GM21723 (cell line): ENCODE measurements around the gene UBASH3B.

ENCODE experiments used
- ATAC-seq: cut with Tn5 transposase; IDR thresholded peaks from one replicate; pipeline ENCODE4 v1.9.1; 2021; ENCODE audit warnings: mild to moderate bottlenecking, moderate library complexity; ENCODE audit not compliant: unreplicated experiment

UBASH3B gene

GRCh38 chr11:122677256-122677655 lies 21.7 kb downstream of the UBASH3B start:
- no peak for ATAC-seq

DNA sequence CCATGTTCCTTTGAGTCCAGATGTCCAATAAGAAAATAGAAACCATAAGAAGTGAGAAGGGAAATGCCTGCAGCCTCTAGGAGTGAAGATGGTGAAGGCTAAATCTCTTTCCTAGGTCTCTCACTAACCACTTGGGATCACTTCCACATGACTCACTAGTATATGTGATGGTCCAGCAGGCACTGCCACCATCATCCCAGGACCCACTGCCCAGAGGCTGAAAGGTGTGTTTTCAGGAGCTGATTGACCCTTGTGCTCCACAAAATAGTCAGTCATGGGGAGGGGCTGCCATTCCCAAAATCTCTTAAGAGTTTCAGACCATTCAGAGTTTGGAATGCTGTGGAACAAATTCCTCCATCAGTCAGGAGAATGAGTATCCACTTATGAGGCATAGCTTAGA lies 22.9 kb downstream of the UBASH3B start:
- no peak for ATAC-seq

- no peak for ATAC-seq
These were observed 23.9 kb downstream of the UBASH3B start for GRCh38 chr11:122679466-122679865.

- no peak for ATAC-seq
These were observed 25.5 kb downstream of the UBASH3B start for GRCh38 chr11:122681070-122681469.

- no peak for ATAC-seq
These were observed 26.2 kb downstream of the UBASH3B start for GRCh38 chr11:122681735-122682134.

- ATAC-seq, result no peak
These were observed 26.9 kb downstream of the UBASH3B start for GRCh38 chr11:122682464-122682863.

DNA sequence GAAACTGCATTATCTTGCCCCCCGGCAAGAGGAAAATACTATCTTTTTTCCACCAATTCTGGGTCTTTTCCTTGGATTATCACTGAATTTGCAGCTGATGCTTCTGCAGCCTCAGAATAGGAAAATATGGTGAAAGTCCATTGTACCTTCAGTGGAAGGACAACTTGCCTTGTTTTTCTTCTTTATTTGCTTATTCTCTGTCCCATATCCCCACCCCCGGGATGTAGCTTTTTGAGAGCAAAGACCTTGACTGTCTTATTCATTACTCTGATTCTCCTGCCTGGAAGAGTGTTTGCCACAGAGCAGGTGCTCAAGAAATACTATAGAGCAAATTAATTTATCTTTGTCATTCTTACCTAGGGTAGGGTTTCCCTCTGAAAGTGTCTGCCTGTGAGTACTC lies 29.5 kb downstream of the UBASH3B start:
- no peak for ATAC-seq

DNA sequence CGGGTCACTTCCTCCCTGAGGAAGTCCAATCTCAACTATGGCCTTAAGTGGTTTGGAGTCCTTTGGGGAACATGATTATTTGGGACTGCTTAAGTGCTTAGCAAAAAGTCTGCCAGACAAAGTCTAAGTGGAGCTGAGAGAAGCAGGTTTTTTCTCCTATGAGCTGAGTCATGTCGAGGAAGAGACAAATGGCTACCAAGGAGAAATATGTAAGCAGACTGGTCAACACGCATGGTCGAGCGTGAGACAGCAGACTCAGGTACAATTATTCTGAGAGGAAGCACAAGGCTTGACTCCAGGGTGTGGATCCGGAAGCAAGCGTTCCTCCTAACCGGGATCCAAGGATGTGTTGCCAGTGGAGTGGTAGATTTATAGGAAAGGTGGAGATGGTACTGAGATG lies 30.6 kb downstream of the UBASH3B start:
- ATAC-seq, result no peak

- ATAC-seq, result peak; percentile 57
These were observed 34.9 kb downstream of the UBASH3B start for GRCh38 chr11:122690384-122690783.

GRCh38 chr11:122690801-122691548 lies 35.5 kb downstream of the UBASH3B start:
- ATAC-seq, result no peak

DNA sequence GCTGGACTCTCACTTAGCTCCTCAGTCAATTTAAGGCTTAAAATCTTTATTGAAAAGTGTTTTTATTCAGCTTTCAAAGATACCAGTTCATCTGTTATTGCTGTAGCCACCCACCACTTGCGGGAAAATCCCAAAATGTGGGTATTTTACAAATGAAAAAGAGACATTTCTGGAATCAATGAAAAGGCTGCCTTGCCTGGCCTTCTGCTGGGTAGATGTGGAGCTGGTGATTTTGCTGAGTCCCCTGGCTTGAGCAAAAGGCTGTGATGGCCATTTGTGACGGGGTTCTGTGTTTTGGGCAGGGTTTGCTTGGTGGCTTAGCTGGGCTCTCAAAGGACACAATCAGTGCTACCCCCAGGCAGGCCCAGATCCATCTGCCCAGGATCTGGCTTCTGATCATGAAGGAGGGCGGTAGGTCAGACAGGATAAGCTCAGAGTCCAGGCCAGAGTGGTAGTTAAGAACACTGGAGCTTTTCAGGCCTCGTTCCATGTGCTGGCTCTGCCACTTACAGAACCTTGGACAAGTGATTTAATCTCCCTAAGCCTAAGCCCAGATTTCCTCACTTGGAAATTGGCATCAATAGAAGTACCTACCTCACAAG lies 36.1 kb downstream of the UBASH3B start:
- no peak for ATAC-seq

GRCh38 chr11:122692444-122692843 lies 36.9 kb downstream of the UBASH3B start:
- ATAC-seq, result no peak

DNA sequence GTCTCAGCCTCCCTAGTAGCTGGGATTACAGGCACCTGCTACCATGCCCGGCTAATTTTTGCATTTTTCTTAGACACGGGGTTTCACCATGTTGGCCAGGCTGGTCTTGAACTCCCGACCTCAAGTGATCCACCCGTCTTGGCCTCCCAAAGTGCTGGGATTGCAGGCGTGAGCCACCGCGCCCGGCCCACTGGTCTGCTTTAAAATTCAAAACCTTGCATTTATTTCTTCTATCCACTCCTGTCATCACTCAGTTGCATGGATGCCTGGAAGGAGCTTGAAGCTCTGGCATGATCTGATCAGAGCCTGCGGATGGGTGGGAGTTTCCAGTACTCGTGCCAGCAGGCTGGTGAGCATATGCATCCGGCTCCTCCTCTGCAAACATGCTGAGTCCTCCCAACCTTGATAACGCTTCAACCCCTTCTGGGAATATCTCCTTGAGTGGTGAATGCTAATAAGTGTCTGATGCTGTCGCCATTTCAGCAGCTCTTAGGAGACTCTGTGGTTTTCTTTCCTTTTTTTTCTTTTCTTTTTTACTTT lies 39.6 kb downstream of the UBASH3B start:
- ATAC-seq, result no peak

- ATAC-seq, result peak; percentile 76
These were observed 41.1 kb downstream of the UBASH3B start for GRCh38 chr11:122696662-122697061.

- peak; percentile 84 for ATAC-seq
These were observed 42.2 kb downstream of the UBASH3B start for GRCh38 chr11:122697636-122698167.

- no peak for ATAC-seq
These were observed 42.9 kb downstream of the UBASH3B start for GRCh38 chr11:122698392-122698791.

DNA sequence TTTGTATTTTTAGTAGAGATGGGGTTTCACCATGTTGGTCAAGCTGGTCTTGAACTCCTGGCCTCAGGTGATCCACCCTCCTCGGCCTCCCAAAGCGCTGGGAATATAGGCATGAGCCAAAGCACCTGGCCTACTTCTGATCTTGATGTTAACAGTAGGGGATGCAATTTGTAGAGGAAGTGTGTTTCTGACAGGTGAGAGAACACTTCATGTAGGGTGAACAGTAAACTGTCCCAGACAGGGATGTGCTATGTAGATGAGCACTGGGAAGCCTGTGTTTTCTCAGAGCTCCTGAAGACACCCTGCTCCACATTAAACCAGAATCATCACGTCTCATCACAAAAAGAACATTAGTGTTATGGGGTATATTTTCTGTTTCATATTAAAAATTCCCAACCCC lies 45.1 kb downstream of the UBASH3B start:
- no peak for ATAC-seq

- no peak for ATAC-seq
These were observed 45.6 kb downstream of the UBASH3B start for GRCh38 chr11:122701143-122701542.

DNA sequence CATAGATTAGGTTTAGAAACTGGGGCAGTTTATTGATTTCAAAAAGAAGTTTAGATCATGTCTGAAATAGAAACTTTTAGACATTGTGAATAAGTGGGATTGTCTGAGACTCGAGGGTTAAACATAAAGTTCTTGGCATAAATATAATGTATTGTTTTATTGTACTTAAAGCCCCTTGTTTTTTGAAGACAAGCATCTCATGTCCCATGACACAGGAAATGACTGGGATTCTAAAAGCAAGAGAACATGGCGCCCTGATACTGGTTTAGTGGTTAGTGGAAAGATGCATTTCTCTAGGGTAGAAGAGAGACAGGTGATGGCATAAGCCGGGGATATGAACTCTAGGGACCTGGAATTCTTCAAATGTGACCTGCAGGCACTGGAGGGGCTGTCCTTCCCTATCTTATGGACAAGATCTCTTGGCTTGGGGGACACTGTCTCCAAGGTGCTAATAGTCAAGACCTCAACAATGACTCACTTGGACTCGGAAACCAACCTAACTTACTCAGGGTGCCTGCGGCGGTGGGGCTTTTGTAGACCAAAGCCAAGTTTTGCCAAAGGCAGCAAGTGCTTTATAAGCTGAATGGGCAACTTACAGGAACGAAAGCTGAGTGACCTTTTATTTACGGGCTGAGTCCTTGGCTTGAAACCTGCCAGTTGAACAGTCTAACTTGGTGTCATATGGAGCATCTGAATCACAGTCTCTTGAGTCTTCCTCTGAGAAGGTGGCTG lies 48.2 kb downstream of the UBASH3B start:
- ATAC-seq, result no peak

DNA sequence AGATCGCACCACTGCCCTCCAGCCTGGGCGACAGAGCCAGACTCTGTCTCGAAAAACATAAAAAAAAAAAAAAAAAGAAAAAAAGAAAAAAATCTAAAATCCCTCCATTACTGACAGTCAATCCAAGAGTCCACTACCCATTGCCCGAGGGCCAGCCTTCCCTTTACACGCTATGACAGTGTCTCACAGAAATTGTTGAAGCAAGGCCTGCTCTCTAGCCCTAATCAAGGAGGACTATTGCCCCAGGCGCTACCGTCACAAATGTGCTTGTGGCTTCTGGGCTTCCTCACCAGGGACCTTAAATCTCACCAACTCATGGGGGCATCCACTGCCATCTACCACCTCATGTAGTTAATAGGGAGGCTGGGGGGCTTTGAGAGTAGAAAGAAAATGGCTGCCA lies 49.9 kb downstream of the UBASH3B start:
- no peak for ATAC-seq

DNA sequence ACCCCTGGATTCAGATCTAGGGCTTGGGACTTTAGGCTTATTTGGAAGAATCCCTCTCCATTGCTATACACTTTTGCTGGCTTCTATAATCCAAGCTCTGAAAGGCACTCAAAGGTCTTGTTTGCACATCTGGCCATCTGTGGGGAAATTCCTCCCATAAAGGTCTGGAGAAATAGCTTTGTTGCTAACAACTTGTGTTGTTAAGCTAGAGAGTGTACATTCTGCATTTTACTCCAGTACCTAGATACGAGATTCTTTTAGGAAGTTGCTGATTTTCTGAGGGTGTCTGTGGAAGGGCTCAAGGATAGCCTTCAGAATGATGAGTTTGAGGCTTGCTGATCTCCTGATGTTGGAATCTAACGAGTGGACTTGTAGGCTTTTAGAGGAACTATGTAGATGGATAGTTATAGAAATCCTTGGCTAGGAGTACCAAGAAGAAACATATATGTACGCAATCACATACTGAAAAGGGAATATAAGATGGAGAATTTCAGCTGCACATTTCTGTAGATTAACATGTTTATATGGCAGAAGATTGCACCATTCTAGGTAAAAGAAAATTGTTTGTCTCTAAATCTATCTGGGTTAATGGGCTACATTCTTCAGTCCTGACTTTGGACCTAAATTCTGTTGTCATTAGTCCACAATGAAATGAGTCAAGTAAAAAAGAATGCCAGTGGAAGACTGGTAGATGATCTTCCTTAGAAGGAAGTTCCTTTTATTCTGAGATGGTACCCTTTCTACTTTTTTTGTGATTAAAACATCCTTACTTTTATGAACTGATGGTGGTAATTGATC lies 51.0 kb downstream of the UBASH3B start:
- no peak for ATAC-seq
